H9 (cell line): ENCODE measurements around the gene COPB1. TPM values are rescaled to one million over a fixed set of nuclear protein-coding genes. Genes with fewer than 3 reads are reported as not detected.

Experiments
- DNase-seq: peaks from one replicate; pipeline ENCODE4 v3.0.0-alpha.2; 2017
- H2AFZ ChIP-seq: one replicate; pipeline ENCODE4 v1.6.1; 2013; ENCODE audit warnings: mild to moderate bottlenecking, low read length, control low read depth, moderate library complexity
- H2AK5ac ChIP-seq: 2 replicates; pipeline ENCODE4 v1.6.1; 2013; ENCODE audit warnings: low read length, control low read depth, mixed read lengths; ENCODE audit not compliant: insufficient read length
- H2BK120ac ChIP-seq: one replicate; pipeline ENCODE4 v1.6.1; 2013; ENCODE audit warnings: low read depth, mild to moderate bottlenecking, low read length, control low read depth, inconsistent platforms; ENCODE audit not compliant: poor library complexity, severe bottlenecking
- H2BK12ac ChIP-seq: 2 replicates; pipeline ENCODE4 v1.6.1; 2013; ENCODE audit warnings: low read length, control low read depth, mixed read lengths, low read depth; ENCODE audit not compliant: insufficient read length
- H2BK15ac ChIP-seq: 2 replicates; pipeline ENCODE4 v1.6.1; 2013; ENCODE audit warnings: low read depth, low read length, control low read depth
- H2BK20ac ChIP-seq: one replicate; pipeline ENCODE4 v1.6.1; 2013; ENCODE audit warnings: low read depth, mild to moderate bottlenecking, low read length, control low read depth, inconsistent platforms; ENCODE audit not compliant: poor library complexity, severe bottlenecking
- H2BK5ac ChIP-seq: 2 replicates; pipeline ENCODE4 v1.6.1; 2013; ENCODE audit warnings: low read length, control low read depth, mixed read lengths; ENCODE audit not compliant: insufficient read length
- H3K14ac ChIP-seq: 2 replicates; pipeline ENCODE4 v1.6.1; 2013; ENCODE audit warnings: low read length, control low read depth; ENCODE audit not compliant: insufficient read depth
- H3K18ac ChIP-seq: 2 replicates; pipeline ENCODE4 v1.6.1; 2013; ENCODE audit warnings: low read depth, mild to moderate bottlenecking, mixed read lengths, low read length, control low read depth; ENCODE audit not compliant: insufficient read length
- H3K23ac ChIP-seq: 2 replicates; pipeline ENCODE4 v1.6.1; 2013; ENCODE audit warnings: low read length, control low read depth, mixed read lengths, low read depth; ENCODE audit not compliant: insufficient read length
- H3K23me2 ChIP-seq: 2 replicates; pipeline ENCODE4 v1.6.1; 2013; ENCODE audit warnings: low read depth, mild to moderate bottlenecking, mixed read lengths, low read length, control low read depth; ENCODE audit not compliant: insufficient read length, poor library complexity, severe bottlenecking
- H3K27ac ChIP-seq: 2 replicates; pipeline ENCODE4 v1.5.1; 2013; ENCODE audit warnings: low read length, control low read depth, mixed read lengths, low read depth; ENCODE audit not compliant: insufficient read length
- H3K27me3 ChIP-seq: 2 replicates; pipeline ENCODE4 v1.6.1; 2013; ENCODE audit warnings: low read length, control low read depth, inconsistent platforms; ENCODE audit not compliant: insufficient read depth
- H3K4ac ChIP-seq: 2 replicates; pipeline ENCODE4 v1.6.1; 2013; ENCODE audit warnings: low read depth, mild to moderate bottlenecking, control low read depth, inconsistent platforms, low read length, moderate library complexity
- H3K4me1 ChIP-seq: 2 replicates; pipeline ENCODE4 v1.6.1; 2013; ENCODE audit warnings: low read length, control low read depth, inconsistent platforms; ENCODE audit not compliant: insufficient read depth
- H3K4me2 ChIP-seq: 2 replicates; pipeline ENCODE4 v1.6.1; 2013; ENCODE audit warnings: low read length, control low read depth, mixed read lengths; ENCODE audit not compliant: insufficient read length, insufficient read depth
- H3K56ac ChIP-seq: 2 replicates; pipeline ENCODE4 v1.6.1; 2013; ENCODE audit warnings: low read depth, mild to moderate bottlenecking, mixed read lengths, low read length, control low read depth; ENCODE audit not compliant: insufficient read length
- H3K79me1 ChIP-seq: 2 replicates; pipeline ENCODE4 v1.6.1; 2013; ENCODE audit warnings: low read depth, mild to moderate bottlenecking, moderate library complexity, low read length, control low read depth, inconsistent platforms; ENCODE audit not compliant: insufficient read depth, poor library complexity, severe bottlenecking
- H3K79me2 ChIP-seq: 2 replicates; pipeline ENCODE4 v1.6.1; 2013; ENCODE audit warnings: low read length, control low read depth, inconsistent platforms; ENCODE audit not compliant: insufficient read depth
- H3K9ac ChIP-seq: 2 replicates; pipeline ENCODE4 v1.6.1; 2013; ENCODE audit warnings: low read length, control low read depth, mixed read lengths; ENCODE audit not compliant: insufficient read length; ENCODE audit errors: extremely low read depth
- H3K9me3 ChIP-seq: one replicate; pipeline ENCODE4 v1.6.1; 2013; ENCODE audit warnings: low read depth, low read length, inconsistent platforms; ENCODE audit not compliant: control insufficient read depth
- H3T11ph ChIP-seq: one replicate; pipeline ENCODE4 v1.6.1; 2013; ENCODE audit warnings: mild to moderate bottlenecking, low read length, control low read depth, inconsistent platforms
- H4K20me1 ChIP-seq: one replicate; pipeline ENCODE4 v1.6.1; 2013; ENCODE audit not compliant: control insufficient read depth, insufficient read length, insufficient read depth
- H4K5ac ChIP-seq: 2 replicates; pipeline ENCODE4 v1.6.1; 2013; ENCODE audit warnings: low read depth, mild to moderate bottlenecking, mixed read lengths, low read length, control low read depth; ENCODE audit not compliant: insufficient read length
- H4K8ac ChIP-seq: replicated peaks from 2 replicates; pipeline ENCODE4 v1.6.1; 2013; ENCODE audit warnings: low read length, control low read depth, mixed read lengths, low read depth; ENCODE audit not compliant: insufficient read length
- H4K91ac ChIP-seq: 2 replicates; pipeline ENCODE4 v1.6.1; 2013; ENCODE audit warnings: low read depth, mild to moderate bottlenecking, moderate library complexity, mixed read lengths, low read length, control low read depth; ENCODE audit not compliant: insufficient read length
- H3K27ac Mint-ChIP-seq, 3 experiments: 2 replicates in 2 of 3; 3 replicates in 1 of 3; pipeline ENCODE4 v1.8.0; 2020 to 2021; ENCODE audit warnings: mixed read lengths in 3 of 3, mild to moderate bottlenecking in 1 of 3, moderate library complexity in 1 of 3
- H3K27me3 Mint-ChIP-seq: 2 replicates; pipeline ENCODE4 v1.8.0; 2021; ENCODE audit warnings: low read depth, mild to moderate bottlenecking, moderate library complexity, mixed read lengths
- H3K36me3 Mint-ChIP-seq, 3 experiments: 2 replicates in 2 of 3; 3 replicates in 1 of 3; pipeline ENCODE4 v1.8.0; 2020 to 2021; ENCODE audit warnings: low read depth in 3 of 3, mixed read lengths in 3 of 3; ENCODE audit not compliant: insufficient read depth in 1 of 3
- H3K4me1 Mint-ChIP-seq, 2 experiments: 2 replicates each; pipeline ENCODE4 v1.8.0; 2020; ENCODE audit warnings: mixed read lengths in 2 of 2
- H3K4me3 Mint-ChIP-seq, 2 experiments: 2 replicates in 1 of 2; 3 replicates in 1 of 2; pipeline ENCODE4 v1.8.0; 2020 to 2021; ENCODE audit warnings: mild to moderate bottlenecking in 2 of 2, mixed read lengths in 2 of 2, moderate library complexity in 1 of 2
- H3K9me3 Mint-ChIP-seq, 2 experiments: 2 replicates in 1 of 2; 3 replicates in 1 of 2; pipeline ENCODE4 v1.8.0; 2020; ENCODE audit warnings: mild to moderate bottlenecking in 2 of 2, mixed read lengths in 2 of 2, moderate library complexity in 1 of 2
- WGBS: extraction: QIAGEN DNeasy Blood & Tissue Kit; methylation state at CpG from one replicate; pipeline ENCODE4 v1.1.7; 2013; ENCODE audit warnings: missing lambda C conversion rate, low lambda C conversion rate, mixed read lengths; ENCODE audit not compliant: insufficient read length; ENCODE audit errors: extremely low coverage; 5-methylcytosine and 5-hydroxymethylcytosine counted together
- total RNA-seq: library from RNA; stranded (reverse); gene quantifications from 2 replicates; pipeline ENCODE4 v1.2.1, GENCODE V29; 2021
- TF ChIP-seq, protein P1 (sequence below): fragments of 200-600 bp; sonication (generic); conservative IDR thresholded peaks from 3 replicates; pipeline ENCODE4 v1.8.0; 2021; ENCODE audit warnings: antibody characterized with exemption, mild to moderate bottlenecking

The COPB1 gene
- total RNA-seq, 1 experiment from 2014 or later: 71.6 TPM

DNA sequence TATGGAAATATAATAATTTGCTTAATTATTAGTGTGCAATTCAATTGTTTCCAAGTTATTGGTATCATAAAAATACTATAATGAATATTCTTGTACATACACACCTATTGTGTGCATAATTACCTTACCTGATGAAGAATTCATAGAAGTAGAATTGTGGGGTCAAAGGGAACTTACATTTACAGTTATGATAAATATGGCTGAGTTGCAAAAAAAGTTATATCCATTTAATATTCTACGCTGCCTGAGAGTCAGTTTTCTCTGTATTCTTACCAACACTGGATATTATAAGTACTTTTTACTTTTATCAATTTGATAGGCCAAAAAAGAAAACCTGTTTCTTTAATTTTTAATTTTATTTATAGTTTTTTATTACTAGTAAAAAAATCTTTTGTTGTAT lies 22.6 kb upstream of the COPB1 start:
- WGBS: no CpG with 5 or more reads among the region's 1 CpG
- H3K36me3 Mint-ChIP-seq: peaks cover 8 to 16% (median 15%) of the 10 kb centered on the region in 3 experiments; a peak in 6 of 7 replicates
- no peak overlapping the region for H2BK12ac ChIP-seq
- no peak overlapping the region for H2AFZ ChIP-seq
- H4K20me1 ChIP-seq: no peaks in the 10 kb centered on the region
- H3T11ph ChIP-seq: no peak overlapping the region
- H3K4me2 ChIP-seq: no peak overlapping the region
- no peak overlapping the region for H3K27ac Mint-ChIP-seq
- H3K18ac ChIP-seq: no peak overlapping the region
- H3K79me2 ChIP-seq: peaks cover 7% of the 10 kb centered on the region; the same call in 1 of the 2 replicates
- no peak overlapping the region for H3K4me3 Mint-ChIP-seq
- H4K8ac ChIP-seq: no peak overlapping the region
- peaks cover 3% of the 10 kb centered on the region for H3K23me2 ChIP-seq
- no peak overlapping the region for H3K23ac ChIP-seq
- H3K56ac ChIP-seq: no peak overlapping the region
- no peak overlapping the region for H2BK15ac ChIP-seq
- no peak overlapping the region for H3K14ac ChIP-seq
- no peak overlapping the region for H3K27ac ChIP-seq
- H3K27me3 Mint-ChIP-seq: no peaks in the 10 kb centered on the region
- H2BK20ac ChIP-seq: no peak overlapping the region
- no peak overlapping the region for H4K91ac ChIP-seq
- H3K9ac ChIP-seq: no peak overlapping the region
- H2BK5ac ChIP-seq: no peak overlapping the region
- H3K27me3 ChIP-seq: no peaks in the 10 kb centered on the region
- H3K4ac ChIP-seq: no peak overlapping the region
- no peaks in the 10 kb centered on the region for H3K79me1 ChIP-seq
- H2BK120ac ChIP-seq: no peak overlapping the region
- H2AK5ac ChIP-seq: no peak overlapping the region
- no peak for DNase-seq
- TF ChIP-seq, protein P1, sequence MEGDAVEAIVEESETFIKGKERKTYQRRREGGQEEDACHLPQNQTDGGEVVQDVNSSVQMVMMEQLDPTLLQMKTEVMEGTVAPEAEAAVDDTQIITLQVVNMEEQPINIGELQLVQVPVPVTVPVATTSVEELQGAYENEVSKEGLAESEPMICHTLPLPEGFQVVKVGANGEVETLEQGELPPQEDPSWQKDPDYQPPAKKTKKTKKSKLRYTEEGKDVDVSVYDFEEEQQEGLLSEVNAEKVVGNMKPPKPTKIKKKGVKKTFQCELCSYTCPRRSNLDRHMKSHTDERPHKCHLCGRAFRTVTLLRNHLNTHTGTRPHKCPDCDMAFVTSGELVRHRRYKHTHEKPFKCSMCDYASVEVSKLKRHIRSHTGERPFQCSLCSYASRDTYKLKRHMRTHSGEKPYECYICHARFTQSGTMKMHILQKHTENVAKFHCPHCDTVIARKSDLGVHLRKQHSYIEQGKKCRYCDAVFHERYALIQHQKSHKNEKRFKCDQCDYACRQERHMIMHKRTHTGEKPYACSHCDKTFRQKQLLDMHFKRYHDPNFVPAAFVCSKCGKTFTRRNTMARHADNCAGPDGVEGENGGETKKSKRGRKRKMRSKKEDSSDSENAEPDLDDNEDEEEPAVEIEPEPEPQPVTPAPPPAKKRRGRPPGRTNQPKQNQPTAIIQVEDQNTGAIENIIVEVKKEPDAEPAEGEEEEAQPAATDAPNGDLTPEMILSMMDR: no peak
- no peaks in the 10 kb centered on the region for H3K9me3 Mint-ChIP-seq
- no peaks in the 10 kb centered on the region for H3K4me1 ChIP-seq
- H4K5ac ChIP-seq: no peak overlapping the region
- H3K4me1 Mint-ChIP-seq: peaks cover 14 to 15% of the 10 kb centered on the region in 2 experiments
- no peaks in the 10 kb centered on the region for H3K9me3 ChIP-seq
